CD4-positive, alpha-beta T cell (primary cell): ENCODE data around the gene BAG2. TPM values are rescaled to one million over a fixed set of nuclear protein-coding genes. Genes with fewer than 3 reads are reported as not detected.

ENCODE experiments used
- ATAC-seq: fragments of 200-7000 bp; cut with Tn5 transposase; one replicate; pipeline ENCODE4 v1.10.0; 2022; ENCODE audit warnings: mild to moderate bottlenecking; ENCODE audit not compliant: poor library complexity
- CTCF ChIA-PET: fragments of 350-600 bp; sonication (Branson Sonifier 250); formaldehyde crosslinking; loops from one replicate; lab custom pipeline; 2021; ENCODE audit warnings: antibody characterized with exemption, inconsistent platforms; lab: Charles Lee
- POLR2A ChIA-PET: fragments of 350-600 bp; sonication (Branson Sonifier 250); formaldehyde crosslinking; loops from one replicate; lab custom pipeline; 2021; ENCODE audit warnings: antibody characterized with exemption, inconsistent platforms; lab: Charles Lee
- DNase-seq, 14 experiments: peaks; one replicate each; pipeline ENCODE4 v3.0.0-alpha.2; 2013 to 2020; ENCODE audit warnings: mixed read lengths in 2 of 14
- H3K27ac ChIP-seq, 2 donors: one replicate each; pipeline versions ENCODE4 v1.5.1 to v1.7.0; 2013; ENCODE audit warnings: low read length in 2 of 2, low read depth in 1 of 2, mild to moderate bottlenecking in 1 of 2
- H3K27me3 ChIP-seq, 2 experiments: 1 replicate in 1 of 2; 2 replicates in 1 of 2; pipeline versions ENCODE4 v1.6.1 to v1.7.0; 2013; ENCODE audit warnings: low read length in 2 of 2, control low read depth in 1 of 2, mild to moderate bottlenecking in 1 of 2, moderate library complexity in 1 of 2; ENCODE audit not compliant: insufficient read depth in 2 of 2, control insufficient read depth in 1 of 2
- H3K36me3 ChIP-seq: one replicate; pipeline ENCODE4 v1.6.1; 2013; ENCODE audit warnings: low read length, control low read depth; ENCODE audit not compliant: insufficient read depth
- H3K4me1 ChIP-seq: one replicate; pipeline ENCODE4 v1.6.1; 2013; ENCODE audit warnings: low read length, control low read depth; ENCODE audit not compliant: insufficient read depth
- H3K4me3 ChIP-seq: one replicate; pipeline ENCODE4 v1.5.1; 2013; ENCODE audit warnings: mild to moderate bottlenecking, low read length, moderate library complexity
- H3K9me3 ChIP-seq, 2 experiments: 1 replicate in 1 of 2; 2 replicates in 1 of 2; pipeline versions ENCODE4 v1.6.1 to v1.7.0; 2013; ENCODE audit warnings: low read length in 2 of 2, mild to moderate bottlenecking in 2 of 2, control low read depth in 1 of 2, moderate library complexity in 1 of 2; ENCODE audit not compliant: control insufficient read depth in 1 of 2, insufficient read depth in 1 of 2
- H3K27ac Mint-ChIP-seq: one replicate; pipeline ENCODE4 v1.8.0; 2020; ENCODE audit warnings: mixed read lengths
- H3K27me3 Mint-ChIP-seq: one replicate; pipeline ENCODE4 v1.8.0; 2021; ENCODE audit warnings: mixed read lengths
- H3K36me3 Mint-ChIP-seq: one replicate; pipeline ENCODE4 v1.8.0; 2021; ENCODE audit warnings: low read depth, mixed read lengths
- H3K4me1 Mint-ChIP-seq: one replicate; pipeline ENCODE4 v1.8.0; 2021; ENCODE audit warnings: low read depth, mixed read lengths
- H3K4me3 Mint-ChIP-seq: one replicate; pipeline ENCODE4 v1.8.0; 2020; ENCODE audit warnings: mild to moderate bottlenecking, mixed read lengths
- H3K9me3 Mint-ChIP-seq: one replicate; pipeline ENCODE4 v1.8.0; 2020; ENCODE audit warnings: mixed read lengths
- CTCF ChIP-seq: fragments of 200-600 bp; IDR thresholded peaks from one replicate; pipeline ENCODE4 v1.8.0; 2022; ENCODE audit warnings: antibody characterized with exemption, mild to moderate bottlenecking
- intact Hi-C, 2 experiments: fragments of 100-400 bp; cut with DNase I in 1 of 2; cut with micrococcal nuclease in 1 of 2; formaldehyde crosslinking; loops; one replicate each; pipeline versions ENCODE4 v1.15.1 to v1.9.0; 2023 to 2025; cut with DNase I, micrococcal nuclease
- total RNA-seq, 174 experiments: library from RNA in 2 of 174; stranded (reverse) in 2 of 174; gene quantifications; one replicate each; pipeline ENCODE4 v1.2.3 and lab custom pipeline; 2021 to 2026

The BAG2 gene
- total RNA-seq, 2 experiments from 2014 or later: 5.4 to 5.6 TPM

GRCh38 chr6:57162028-57162427 lies 10.1 kb upstream of the BAG2 start:
- peaks cover 21% of the 10 kb centered on the region for H3K36me3 ChIP-seq
- ChIA-PET CTCF (no interaction called here), POLR2A (interaction anchor here (1.9 kb wide), 1 partner anchor 10 kb away, joined by 10 read pairs; the partner anchor contains the start of gene BAG2)
- H3K27ac ChIP-seq: no peak overlapping the region
- no peaks in the 10 kb centered on the region for H3K4me1 Mint-ChIP-seq
- intact Hi-C loops: no loop called here
- no peak for TF ChIP-seq CTCF
- no peak for ATAC-seq
- H3K9me3 ChIP-seq: peaks cover 0 to 6% of the 10 kb centered on the region in 2 experiments
- H3K4me1 ChIP-seq: no peaks in the 10 kb centered on the region
- peaks cover 77% of the 10 kb centered on the region for H3K36me3 Mint-ChIP-seq
- no peak for DNase-seq
- no peak overlapping the region for H3K4me3 ChIP-seq
- no peak overlapping the region for H3K4me3 Mint-ChIP-seq
- H3K27ac Mint-ChIP-seq: no peak overlapping the region
- peaks cover 6% of the 10 kb centered on the region for H3K9me3 Mint-ChIP-seq
- H3K27me3 ChIP-seq: no peaks in the 10 kb centered on the region
- no peaks in the 10 kb centered on the region for H3K27me3 Mint-ChIP-seq

GRCh38 chr6:57162516-57162915 lies 9.6 kb upstream of the BAG2 start:
- Histone ChIP-seq H3K27ac (no peak overlapping the region), H3K9me3 (peaks cover 0 to 6% of the 10 kb centered on the region in 2 experiments), H3K4me3 (no peak overlapping the region), H3K27me3 (no peaks in the 10 kb centered on the region), H3K36me3 (peaks cover 18% of the 10 kb centered on the region), H3K4me1 (no peaks in the 10 kb centered on the region)
- Mint-ChIP-seq H3K27me3 (no peaks in the 10 kb centered on the region), H3K27ac (no peak overlapping the region), H3K36me3 (peaks cover 77% of the 10 kb centered on the region), H3K9me3 (peaks cover 6% of the 10 kb centered on the region), H3K4me1 (no peaks in the 10 kb centered on the region), H3K4me3 (no peak overlapping the region)
- TF ChIP-seq CTCF: no peak
- ChIA-PET POLR2A (interaction anchor here (1.9 kb wide), 1 partner anchor 10 kb away, joined by 10 read pairs; the partner anchor contains the start of gene BAG2), CTCF (interaction anchor here (1.3 kb wide), 1 partner anchor 9 kb away, joined by 3 read pairs; the partner anchor contains the start of gene BAG2)
- ATAC-seq: no peak
- no peak for DNase-seq
- intact Hi-C loops: no loop called here

- Mint-ChIP-seq H3K27ac (no peak overlapping the region), H3K36me3 (peaks cover 69% of the 10 kb centered on the region), H3K4me1 (no peaks in the 10 kb centered on the region), H3K4me3 (no peak overlapping the region), H3K9me3 (peaks cover 6% of the 10 kb centered on the region), H3K27me3 (no peaks in the 10 kb centered on the region)
- ChIA-PET CTCF (interaction anchor here (1.5 kb wide), 1 partner anchor 12 kb away, joined by 3 read pairs; no protein-coding TSS in a partner anchor), POLR2A (no interaction called here)
- no peak for TF ChIP-seq CTCF
- Histone ChIP-seq H3K27me3 (no peaks in the 10 kb centered on the region), H3K27ac (no peak overlapping the region), H3K36me3 (peaks cover 18% of the 10 kb centered on the region), H3K4me1 (no peaks in the 10 kb centered on the region), H3K9me3 (peaks cover 0 to 6% of the 10 kb centered on the region in 2 experiments), H3K4me3 (no peak overlapping the region)
- DNase-seq: no peak
- intact Hi-C loops: no loop called here
- ATAC-seq: no peak
Measured at GRCh38 chr6:57163956-57164355, 8.2 kb upstream of the BAG2 start.
